Measurements from ENCODE around the gene TSHZ2.

Gene TSHZ2

GRCh38 chr20:53265304-53265875 lies 293.2 kb downstream of the TSHZ2 start:
- Mint-ChIP-seq H3K36me3 (ENCODE audit: low read depth) (no peaks in the 10 kb centered on the region), H3K4me3 (no peak overlapping the region), H3K27ac (no peak overlapping the region), H3K9me3 (no peaks in the 10 kb centered on the region), H3K4me1 (no peaks in the 10 kb centered on the region), H3K27me3 (peaks cover 6% of the 10 kb centered on the region)
- DNase-seq (no peak), ATAC-seq (no peak)

GRCh38 chr20:53269380-53269779 lies 297.2 kb downstream of the TSHZ2 start:
- H3K36me3 Mint-ChIP-seq (ENCODE audit: low read depth) = no peaks in the 10 kb centered on the region
- ATAC-seq (no peak), DNase-seq (no peak)
- no peaks in the 10 kb centered on the region for H3K27me3 Mint-ChIP-seq
- peak overlapping the region; percentile 21 for H3K27ac Mint-ChIP-seq
- no peaks in the 10 kb centered on the region for H3K9me3 Mint-ChIP-seq
- no peak overlapping the region for H3K4me3 Mint-ChIP-seq
- H3K4me1 Mint-ChIP-seq = no peaks in the 10 kb centered on the region

- Mint-ChIP-seq H3K4me3 (no peak overlapping the region), H3K27ac (no peak overlapping the region), H3K36me3 (ENCODE audit: low read depth) (no peaks in the 10 kb centered on the region), H3K4me1 (no peaks in the 10 kb centered on the region), H3K27me3 (no peaks in the 10 kb centered on the region), H3K9me3 (no peaks in the 10 kb centered on the region)
- DNase-seq (no peak), ATAC-seq (no peak)
These were observed 298.7 kb downstream of the TSHZ2 start for GRCh38 chr20:53270792-53271375.

DNA sequence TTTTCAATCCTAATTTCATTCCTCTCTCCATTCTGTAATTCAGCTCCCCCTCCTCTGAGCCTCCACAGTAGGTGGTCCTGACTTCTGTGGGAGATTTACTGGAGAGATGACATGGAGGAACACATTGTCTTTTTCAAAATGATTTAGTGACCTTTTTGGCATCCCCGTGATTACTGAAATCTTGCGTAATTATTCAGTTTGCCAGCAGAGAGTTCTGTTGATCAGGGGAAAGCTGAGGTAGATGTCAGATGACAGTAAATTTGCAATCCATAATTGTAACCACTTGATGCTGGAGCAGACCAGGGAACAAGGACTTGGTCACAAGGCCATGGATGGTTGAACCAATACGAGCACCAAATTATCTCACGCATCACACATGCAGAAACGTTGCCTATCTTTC lies 302.2 kb downstream of the TSHZ2 start:
- Mint-ChIP-seq H3K4me1 (no peaks in the 10 kb centered on the region), H3K4me3 (no peak overlapping the region), H3K27ac (no peak overlapping the region), H3K36me3 (ENCODE audit: low read depth) (no peaks in the 10 kb centered on the region), H3K9me3 (no peaks in the 10 kb centered on the region), H3K27me3 (no peaks in the 10 kb centered on the region)
- ATAC-seq (no peak), DNase-seq (no peak)

- Mint-ChIP-seq H3K4me1 (no peaks in the 10 kb centered on the region), H3K27ac (no peak overlapping the region), H3K36me3 (ENCODE audit: low read depth) (no peaks in the 10 kb centered on the region), H3K9me3 (no peaks in the 10 kb centered on the region), H3K27me3 (no peaks in the 10 kb centered on the region), H3K4me3 (no peak overlapping the region)
- ATAC-seq (no peak), DNase-seq (no peak)
These were observed 302.6 kb downstream of the TSHZ2 start for GRCh38 chr20:53274807-53275206.

GRCh38 chr20:53276143-53276542 lies 304.0 kb downstream of the TSHZ2 start:
- DNase-seq = no peak
- Mint-ChIP-seq H3K27ac (no peak overlapping the region), H3K4me3 (no peak overlapping the region), H3K9me3 (no peaks in the 10 kb centered on the region), H3K36me3 (ENCODE audit: low read depth) (peaks cover 2% of the 10 kb centered on the region), H3K4me1 (no peaks in the 10 kb centered on the region), H3K27me3 (no peaks in the 10 kb centered on the region)
- ATAC-seq = no peak

- H3K4me1 Mint-ChIP-seq = no peaks in the 10 kb centered on the region
- DNase-seq (no peak), ATAC-seq (no peak)
- H3K36me3 Mint-ChIP-seq (ENCODE audit: low read depth) = peaks cover 2% of the 10 kb centered on the region
- H3K9me3 Mint-ChIP-seq = no peaks in the 10 kb centered on the region
- no peaks in the 10 kb centered on the region for H3K27me3 Mint-ChIP-seq
- no peak overlapping the region for H3K27ac Mint-ChIP-seq
- no peak overlapping the region for H3K4me3 Mint-ChIP-seq
These were observed 306.4 kb downstream of the TSHZ2 start for GRCh38 chr20:53278555-53278954.

DNA sequence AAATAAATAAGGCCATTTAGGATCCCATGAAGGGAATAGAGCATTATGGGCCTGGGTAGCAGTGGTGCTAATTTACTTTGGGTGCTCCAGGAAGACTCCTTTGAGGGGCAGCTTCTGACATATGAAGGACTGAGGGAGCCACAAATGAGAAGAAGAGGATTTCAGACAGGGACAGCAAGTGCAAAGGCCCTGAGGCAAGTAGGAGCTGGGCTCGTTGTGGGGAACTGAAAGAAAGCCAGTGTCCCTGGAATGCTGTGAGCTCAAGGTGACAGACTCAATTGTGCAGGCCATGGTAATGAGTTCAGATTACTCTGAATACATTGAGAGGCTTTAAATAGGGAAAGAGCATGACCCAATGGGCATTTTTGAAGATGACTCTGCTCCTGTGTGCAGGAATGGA lies 307.6 kb downstream of the TSHZ2 start:
- H3K27ac Mint-ChIP-seq = no peak overlapping the region
- no peak overlapping the region for H3K4me3 Mint-ChIP-seq
- no peaks in the 10 kb centered on the region for H3K4me1 Mint-ChIP-seq
- H3K27me3 Mint-ChIP-seq = no peaks in the 10 kb centered on the region
- no peaks in the 10 kb centered on the region for H3K9me3 Mint-ChIP-seq
- ATAC-seq (no peak), DNase-seq (no peak)
- H3K36me3 Mint-ChIP-seq (ENCODE audit: low read depth) = peaks cover 2% of the 10 kb centered on the region

DNA sequence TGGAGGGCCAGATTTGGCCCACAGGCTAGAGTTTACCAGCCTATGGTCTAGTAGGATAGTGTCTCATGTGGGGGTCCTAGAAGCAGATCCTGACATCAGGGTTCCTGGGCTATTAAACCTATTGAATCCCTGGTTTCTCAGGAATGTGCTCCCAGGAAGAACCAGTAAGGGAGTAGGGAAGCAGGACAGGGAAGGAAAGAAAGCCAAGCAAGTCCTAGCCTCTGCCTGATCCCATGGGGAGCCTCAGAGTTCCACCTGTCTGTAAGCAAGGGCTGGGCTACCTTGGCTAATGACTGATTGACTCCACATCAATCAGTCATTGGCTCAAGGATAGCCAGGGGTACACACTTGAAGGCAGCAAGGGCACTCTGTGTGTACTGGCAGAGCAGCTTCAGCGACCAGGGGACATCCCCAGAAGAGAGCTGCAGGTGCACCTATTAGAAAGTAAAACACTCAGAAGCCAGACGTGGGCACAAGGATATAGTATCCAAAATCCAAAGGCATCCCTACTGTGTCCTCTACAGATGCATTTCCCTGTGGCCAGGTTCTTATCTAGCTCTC lies 309.5 kb downstream of the TSHZ2 start:
- no peak for DNase-seq
- Mint-ChIP-seq H3K27ac (no peak overlapping the region), H3K9me3 (no peaks in the 10 kb centered on the region), H3K4me3 (no peak overlapping the region), H3K27me3 (no peaks in the 10 kb centered on the region), H3K36me3 (ENCODE audit: low read depth) (peaks cover 2% of the 10 kb centered on the region), H3K4me1 (no peaks in the 10 kb centered on the region)
- no peak for ATAC-seq

DNA sequence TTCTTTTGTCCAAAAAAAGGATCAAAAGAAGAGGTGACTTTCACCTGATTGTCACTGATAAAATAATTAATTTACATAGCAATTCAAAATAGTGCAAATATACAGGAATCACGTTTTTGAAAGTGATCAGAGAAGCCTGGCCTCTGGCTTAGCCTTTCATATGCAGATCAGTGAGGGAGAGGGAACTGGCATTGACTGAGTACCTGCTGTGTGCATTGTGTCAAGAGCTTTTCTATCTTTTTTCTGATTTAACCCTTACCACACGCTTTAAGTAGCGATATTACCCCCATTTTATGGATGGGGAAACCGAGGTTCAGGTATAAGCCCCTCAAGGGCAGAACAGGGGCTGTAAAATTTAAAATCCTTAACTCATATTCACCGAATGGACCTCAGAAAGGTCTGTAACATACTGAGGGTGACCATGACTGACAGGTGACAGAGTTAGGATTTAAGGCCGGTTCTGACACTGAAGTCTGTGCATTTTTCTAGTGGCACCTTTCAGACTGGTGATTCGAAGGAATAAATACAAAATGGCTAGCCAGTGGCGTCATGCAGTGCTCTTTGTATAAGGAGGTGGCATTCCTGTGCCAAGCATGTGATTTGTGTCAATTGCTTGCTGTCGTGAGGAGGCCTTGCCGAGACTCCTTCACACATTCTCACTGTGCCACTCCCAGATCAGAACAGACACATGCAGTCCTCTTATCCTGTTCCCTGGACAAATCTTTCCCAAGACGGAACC lies 310.2 kb downstream of the TSHZ2 start:
- Mint-ChIP-seq H3K4me3 (no peak overlapping the region), H3K36me3 (ENCODE audit: low read depth) (peaks cover 2% of the 10 kb centered on the region), H3K9me3 (no peaks in the 10 kb centered on the region), H3K4me1 (no peaks in the 10 kb centered on the region), H3K27ac (no peak overlapping the region), H3K27me3 (no peaks in the 10 kb centered on the region)
- no peak for DNase-seq
- no peak for ATAC-seq

GRCh38 chr20:53283011-53283410 lies 310.9 kb downstream of the TSHZ2 start:
- H3K9me3 Mint-ChIP-seq = no peaks in the 10 kb centered on the region
- ATAC-seq = no peak
- H3K27me3 Mint-ChIP-seq = no peaks in the 10 kb centered on the region
- no peaks in the 10 kb centered on the region for H3K4me1 Mint-ChIP-seq
- no peak for DNase-seq
- no peak overlapping the region for H3K27ac Mint-ChIP-seq
- peaks cover 2% of the 10 kb centered on the region for H3K36me3 Mint-ChIP-seq (ENCODE audit: low read depth)
- H3K4me3 Mint-ChIP-seq = no peak overlapping the region

DNA sequence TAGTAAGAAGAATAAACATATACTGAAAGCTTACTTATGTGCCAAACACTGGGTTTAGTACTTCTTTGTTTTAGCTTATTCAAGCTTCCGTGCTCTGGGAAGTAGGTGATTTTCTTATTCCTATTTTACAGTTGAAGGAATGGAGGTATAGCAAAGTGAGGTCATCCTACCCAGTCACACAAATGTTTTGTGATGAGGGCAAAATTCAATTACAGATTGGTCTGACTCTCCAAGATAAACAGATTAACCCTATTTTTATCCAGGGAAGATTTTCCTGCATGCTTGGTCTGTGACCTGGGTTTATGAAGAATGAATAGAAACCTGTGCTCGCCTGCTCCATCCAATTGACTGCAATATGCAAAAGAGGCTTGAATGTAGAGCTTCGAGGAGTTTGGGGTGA lies 311.4 kb downstream of the TSHZ2 start:
- no peaks in the 10 kb centered on the region for H3K27me3 Mint-ChIP-seq
- H3K27ac Mint-ChIP-seq = no peak overlapping the region
- H3K4me3 Mint-ChIP-seq = no peak overlapping the region
- H3K9me3 Mint-ChIP-seq = no peaks in the 10 kb centered on the region
- peaks cover 2% of the 10 kb centered on the region for H3K36me3 Mint-ChIP-seq (ENCODE audit: low read depth)
- no peaks in the 10 kb centered on the region for H3K4me1 Mint-ChIP-seq
- ATAC-seq (no peak), DNase-seq (no peak)

- Mint-ChIP-seq H3K4me3 (no peak overlapping the region), H3K36me3 (ENCODE audit: low read depth) (peaks cover 2% of the 10 kb centered on the region), H3K9me3 (no peaks in the 10 kb centered on the region), H3K4me1 (no peaks in the 10 kb centered on the region), H3K27ac (no peak overlapping the region), H3K27me3 (no peaks in the 10 kb centered on the region)
- DNase-seq (no peak), ATAC-seq (no peak)
These were observed 312.1 kb downstream of the TSHZ2 start for GRCh38 chr20:53284256-53284655.

DNA sequence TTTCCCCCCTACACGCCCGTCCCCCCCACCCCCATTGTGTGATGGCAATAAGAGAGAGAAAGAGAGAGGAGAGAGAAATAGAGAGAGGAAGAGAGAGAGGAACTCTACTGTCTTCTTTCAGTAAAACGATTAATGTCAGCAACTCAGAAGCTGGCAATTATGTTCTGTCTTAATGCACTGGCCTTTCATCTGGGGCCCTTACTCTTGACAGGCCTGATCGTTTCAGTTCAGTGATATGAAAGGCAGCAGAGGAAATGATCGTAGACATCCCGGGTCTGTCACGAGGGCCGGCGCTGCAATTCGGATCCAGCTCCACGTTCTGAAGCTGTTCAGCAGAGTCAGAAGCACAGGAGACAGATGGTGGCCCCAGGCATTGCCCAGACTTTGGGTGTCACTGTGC lies 312.5 kb downstream of the TSHZ2 start:
- H3K27ac Mint-ChIP-seq = no peak overlapping the region
- no peak overlapping the region for H3K4me3 Mint-ChIP-seq
- ATAC-seq (no peak), DNase-seq (no peak)
- H3K9me3 Mint-ChIP-seq = no peaks in the 10 kb centered on the region
- H3K27me3 Mint-ChIP-seq = no peaks in the 10 kb centered on the region
- H3K4me1 Mint-ChIP-seq = no peaks in the 10 kb centered on the region
- peaks cover 2% of the 10 kb centered on the region for H3K36me3 Mint-ChIP-seq (ENCODE audit: low read depth)

- Mint-ChIP-seq H3K36me3 (ENCODE audit: low read depth) (no peaks in the 10 kb centered on the region), H3K27ac (no peak overlapping the region), H3K4me3 (no peak overlapping the region), H3K27me3 (no peaks in the 10 kb centered on the region), H3K9me3 (no peaks in the 10 kb centered on the region), H3K4me1 (no peaks in the 10 kb centered on the region)
- no peak for ATAC-seq
- no peak for DNase-seq
These were observed 315.3 kb downstream of the TSHZ2 start for GRCh38 chr20:53287357-53288042.

Measured in activated naive CD8-positive, alpha-beta T cell treated with anti-CD3 and anti-CD28 coated beads, Interleukin-2, amount 50 U/mL, for 24 hours (primary cell).